Measurements from ENCODE around the gene ZNF32. TPM values are rescaled to one million over a fixed set of nuclear protein-coding genes. Genes with fewer than 3 reads are reported as not detected.

Gene ZNF32, protein sequence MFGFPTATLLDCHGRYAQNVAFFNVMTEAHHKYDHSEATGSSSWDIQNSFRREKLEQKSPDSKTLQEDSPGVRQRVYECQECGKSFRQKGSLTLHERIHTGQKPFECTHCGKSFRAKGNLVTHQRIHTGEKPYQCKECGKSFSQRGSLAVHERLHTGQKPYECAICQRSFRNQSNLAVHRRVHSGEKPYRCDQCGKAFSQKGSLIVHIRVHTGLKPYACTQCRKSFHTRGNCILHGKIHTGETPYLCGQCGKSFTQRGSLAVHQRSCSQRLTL
- total RNA-seq, result 39.3 and 39.5 TPM in 2 replicates

GRCh38 chr10:43648398-43649184, at the start of gene ZNF32:
Gene ZNF32, minus strand, starts transcription at chr10:43648881. Its CDS starts 2,748 bp downstream, at chr10:43646133.

DNA sequence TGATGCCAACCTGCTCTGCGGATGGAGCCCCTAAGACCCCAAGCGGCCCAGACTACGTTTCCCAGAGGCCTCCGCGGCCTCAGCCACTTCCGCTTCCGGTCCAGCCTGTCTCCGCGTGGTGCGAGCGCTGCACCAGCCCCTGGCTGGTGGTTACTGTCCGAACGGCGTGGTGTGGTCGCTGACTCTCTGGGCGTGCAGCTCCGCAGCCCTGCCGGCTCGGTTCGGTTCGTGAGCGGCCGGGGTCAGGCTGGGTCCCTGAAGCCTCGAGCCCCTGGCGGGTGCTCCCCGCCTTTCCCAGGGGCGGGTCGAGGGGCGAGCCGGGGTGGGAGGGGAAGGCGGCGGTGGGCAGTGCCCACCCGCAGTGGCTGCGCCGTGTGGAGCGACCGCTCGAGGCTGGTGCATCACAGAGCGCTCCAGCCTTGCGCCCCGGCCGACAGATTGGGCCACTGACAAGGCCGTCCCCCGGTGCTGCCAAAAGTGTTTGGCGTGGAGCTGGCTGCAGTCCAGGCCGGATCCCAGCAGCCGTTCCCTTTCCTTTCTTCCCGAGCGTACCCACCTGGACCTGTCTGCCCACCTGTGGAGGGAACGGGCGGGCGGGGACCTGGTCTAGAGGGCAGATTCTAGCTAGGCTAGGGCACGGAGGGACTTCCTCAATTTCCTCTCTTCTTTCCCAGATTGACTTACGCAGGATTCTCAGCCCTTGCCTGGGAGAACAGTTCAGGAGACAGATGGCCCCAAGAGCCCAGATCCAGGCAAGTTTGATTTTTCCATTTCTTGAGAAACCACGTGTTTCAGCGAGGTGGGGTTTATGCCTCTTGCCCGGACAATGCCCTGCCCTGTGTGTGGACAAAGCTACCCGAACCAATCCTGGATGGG, 42.1 kb downstream of the ZNF32 start, which contains the start of gene ZNF485:
Gene ZNF485, plus strand, starts transcription at position 116 of the 876 bp plus-strand sequence. Its CDS starts 613 bp downstream, at position 729.

Other genes with a start within 250 kb of the ZNF32 start
- gene HNRNPF, start 239.7 kb downstream of the ZNF32 start, total RNA-seq, result 240 and 242 TPM in 2 replicates
- gene ZNF487, start 211.8 kb downstream of the ZNF32 start, total RNA-seq, result 4.3 and 5.4 TPM in 2 replicates
- gene ZNF239, start 74.3 kb downstream of the ZNF32 start, total RNA-seq, result 5.5 TPM in 2 replicates
- gene ZNF485, start 42.4 kb downstream of the ZNF32 start, total RNA-seq, result 3.3 and 3.6 TPM in 2 replicates

Data from smooth muscle cell of trachea (primary cell).